ENCODE data around the gene RIGI.

GRCh38 chr9:32572900-32573523, 47.0 kb upstream of the RIGI start, which contains the start of gene NDUFB6:
- no peak for TF ChIP-seq CTCF (IDR thresholded peaks at IDR 0.05)
- TF ChIP-seq POLR2A (IDR thresholded peaks at IDR 0.05), result peak in 1 of 2 donors; percentile 54
